ENCODE results near the gene ROBO3.

DNA sequence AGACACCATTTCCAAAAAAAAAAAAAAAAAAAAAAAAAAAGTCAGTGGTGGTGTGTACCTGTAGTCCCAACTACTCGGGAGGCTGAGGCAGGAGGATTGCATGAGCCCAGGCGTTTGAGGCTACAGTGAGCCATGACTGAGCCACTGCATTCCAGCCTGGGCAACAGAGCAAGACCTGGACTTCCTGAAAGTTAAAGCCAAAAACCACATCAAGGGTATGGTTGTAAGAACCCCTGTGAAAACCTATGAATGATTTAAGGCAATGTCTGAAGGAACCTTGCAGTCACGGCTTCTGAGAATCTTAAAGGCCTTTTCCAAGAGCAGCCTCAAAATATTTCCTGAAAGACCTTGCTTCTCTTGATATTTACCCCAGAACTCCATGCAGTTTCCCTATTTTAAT lies 34.5 kb upstream of the ROBO3 start:
- no peak for TF ChIP-seq EZH2 (IDR thresholded peaks at IDR 0.05; ENCODE audit: borderline replicate concordance, low read depth, low read length, severe bottlenecking)
- no peak for TF ChIP-seq CTCF (IDR thresholded peaks at IDR 0.05; ENCODE audit: extremely low read depth in 1 of 2, insufficient read depth in 1 of 2, low read depth in 1 of 2, low read length in 2 of 2)
- TF ChIP-seq POLR2AphosphoS5 (IDR thresholded peaks at IDR 0.05; ENCODE audit: insufficient read depth, low read depth, low read length) = no peak
- TF ChIP-seq POLR2A (IDR thresholded peaks at IDR 0.05; ENCODE audit: low read depth, low read length) = no peak
- no peak for TF ChIP-seq MAX (IDR thresholded peaks at IDR 0.05; ENCODE audit: insufficient read depth, insufficient read length)
- no peak for TF ChIP-seq JUN (IDR thresholded peaks at IDR 0.05; ENCODE audit: borderline replicate concordance, insufficient read depth, insufficient read length, low read depth)
- no peak for TF ChIP-seq MYC (IDR thresholded peaks at IDR 0.05; ENCODE audit: low read depth, low read length)
